ENCODE measurements around the gene OR4S2.

GRCh38 chr11:55652560-55652959 lies 4.4 kb downstream of the OR4S2 start:
- TF ChIP-seq CTCF (optimal IDR thresholded peaks at IDR 0.05 in 1 of 3, IDR thresholded peaks at IDR 0.05 in 1 of 3, conservative IDR thresholded peaks at IDR 0.05 in 1 of 3; ENCODE audit: extremely low read depth in 1 of 3, insufficient read depth in 2 of 3, low read length in 3 of 3) (no peak), EZH2 (IDR thresholded peaks at IDR 0.05; ENCODE audit: low read length) (no peak)

Measured in keratinocyte (primary cell).